ENCODE results near the gene NDUFS2. TPM values are rescaled to one million over a fixed set of nuclear protein-coding genes. Genes with fewer than 3 reads are reported as not detected.

Gene NDUFS2
- total and polyA plus RNA-seq, 11 donors = 157 to 460 (median 289) TPM

DNA sequence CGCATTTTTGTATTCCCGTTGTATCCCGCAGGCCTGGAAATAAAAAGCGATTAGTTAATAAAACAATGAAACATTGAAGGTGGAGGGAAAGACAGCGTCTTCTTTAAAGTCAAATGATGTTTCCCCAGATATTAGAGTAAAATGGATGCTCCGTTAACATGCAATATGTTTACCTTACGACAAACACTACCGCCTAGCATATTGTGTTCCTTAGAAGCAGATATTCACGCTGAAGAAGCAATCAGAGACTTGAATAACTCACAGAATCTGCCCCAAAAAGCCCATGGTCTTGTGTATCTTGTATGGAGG is 24.3 kb upstream of the NDUFS2 start:
- Histone ChIP-seq H3K27me3 (no peaks in the 10 kb centered on the region), H3K4me3 (peak overlapping the region in 10 of 12 donors; percentile 67 to 96 (median 78)), H3K27ac (peak overlapping the region in 11 of 12 donors; percentile 60 to 95 (median 89)), H3K4me1 (peaks cover 4 to 55% (median 22%) of the 10 kb centered on the region in 12 donors), H3K36me3 (peaks cover 0 to 32% (median 30%) of the 10 kb centered on the region in 9 donors), H3K9me3 (no peaks in the 10 kb centered on the region)
- ATAC-seq (no peak), DNase-seq (peak in 1 of 5 donors; percentile 1)
- 51 to 59% (median 56%) methylated on average over 9 of the region's 9 CpGs for WGBS, 4 donors
- intact Hi-C loops (cut with DNase I) = no loop called here
- TF ChIP-seq POLR2A (IDR thresholded peaks at IDR 0.05) = no peak
- TF ChIP-seq CTCF (IDR thresholded peaks at IDR 0.05) = no peak

DNA sequence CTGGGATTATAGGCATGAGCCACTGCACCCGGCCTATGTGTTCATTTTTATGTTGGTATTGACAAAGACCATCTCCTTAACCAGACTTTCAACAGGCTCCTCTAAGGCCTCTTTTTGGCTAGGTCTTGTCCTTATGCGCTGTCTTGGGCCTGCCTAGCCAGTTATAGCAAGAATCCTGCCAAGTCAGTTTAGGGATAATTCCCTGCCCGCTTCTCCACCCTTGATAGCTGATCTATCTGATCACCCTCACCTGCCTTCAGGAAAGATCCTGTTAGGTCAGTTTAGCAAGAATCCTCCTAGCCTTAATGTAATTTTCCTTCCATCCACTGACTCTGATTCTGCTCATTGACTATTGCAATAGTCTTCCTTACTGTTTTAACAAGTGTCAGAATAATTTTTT is 22.5 kb upstream of the NDUFS2 start:
- H3K4me3 ChIP-seq = no peak overlapping the region
- 96 to 97% (median 97%) methylated on average over 3 of the region's 3 CpGs for WGBS, 4 donors
- no peak for DNase-seq
- no peak for TF ChIP-seq POLR2A (IDR thresholded peaks at IDR 0.05)
- TF ChIP-seq CTCF (IDR thresholded peaks at IDR 0.05) = no peak
- H3K27ac ChIP-seq = no peak overlapping the region
- ATAC-seq = no peak
- H3K4me1 ChIP-seq = peaks cover 0 to 63% (median 19%) of the 10 kb centered on the region in 12 donors
- intact Hi-C loops (cut with DNase I) = no loop called here
- H3K36me3 ChIP-seq = peaks cover 0 to 14% (median 12%) of the 10 kb centered on the region in 9 donors
- H3K27me3 ChIP-seq = no peaks in the 10 kb centered on the region
- H3K9me3 ChIP-seq = no peaks in the 10 kb centered on the region

- no peaks in the 10 kb centered on the region for H3K27me3 ChIP-seq
- WGBS, 4 donors = 44 to 80% (median 68%) methylated on average over 1 of the region's 1 CpG
- H3K36me3 ChIP-seq = peaks cover 0 to 4% (median 2%) of the 10 kb centered on the region in 9 donors
- H3K4me1 ChIP-seq = peaks cover 0 to 71% (median 26%) of the 10 kb centered on the region in 12 donors
- TF ChIP-seq POLR2A (IDR thresholded peaks at IDR 0.05) (no peak), CTCF (IDR thresholded peaks at IDR 0.05) (peak in 7 of 12 donors; percentile 7 to 36 (median 30))
- intact Hi-C loops (cut with DNase I) = no loop called here
- H3K4me3 ChIP-seq = no peak overlapping the region
- H3K27ac ChIP-seq = peak overlapping the region in 1 of 12 donors; percentile 92
- no peaks in the 10 kb centered on the region for H3K9me3 ChIP-seq
- ATAC-seq (no peak), DNase-seq (no peak)
Measured at GRCh38 chr1:161180639-161181038, 21.5 kb upstream of the NDUFS2 start.

GRCh38 chr1:161182214-161182613 is 20.0 kb upstream of the NDUFS2 start:
- Histone ChIP-seq H3K9me3 (no peaks in the 10 kb centered on the region), H3K27ac (peak overlapping the region in 3 of 12 donors; percentile 36 to 92 (median 50)), H3K27me3 (no peaks in the 10 kb centered on the region), H3K4me3 (no peak overlapping the region), H3K36me3 (no peaks in the 10 kb centered on the region), H3K4me1 (peaks cover 0 to 75% (median 23%) of the 10 kb centered on the region in 12 donors)
- 95 to 100% (median 97%) methylated on average over 1 of the region's 1 CpG for WGBS, 4 donors
- TF ChIP-seq POLR2A (IDR thresholded peaks at IDR 0.05) = no peak
- no peak for ATAC-seq
- intact Hi-C loops (cut with DNase I) = no loop called here
- DNase-seq = peak in 1 of 5 donors; percentile 13

- Histone ChIP-seq H3K27ac (peak overlapping the region; percentile 19 to 92 (median 66)), H3K4me3 (peak overlapping the region in 1 of 12 donors; percentile 42), H3K36me3 (no peaks in the 10 kb centered on the region), H3K9me3 (no peaks in the 10 kb centered on the region), H3K4me1 (peaks cover 0 to 91% (median 20%) of the 10 kb centered on the region in 12 donors), H3K27me3 (no peaks in the 10 kb centered on the region)
- intact Hi-C loops (cut with DNase I) = loop anchor here in 1 of 10 donors (5.0 kb wide), 1 partner anchor 202 kb away; no protein-coding TSS in a partner anchor
- DNase-seq (peak; percentile 82 to 90 (median 89)), ATAC-seq (peak; percentile 76 to 93 (median 87))
- 0% methylated on average over 3 of the region's 3 CpGs for WGBS, 4 donors
- no peak for TF ChIP-seq CTCF (IDR thresholded peaks at IDR 0.05)
- TF ChIP-seq POLR2A (IDR thresholded peaks at IDR 0.05) = no peak
Measured at GRCh38 chr1:161185282-161185682, 16.9 kb upstream of the NDUFS2 start.
